Calu3 (cell line): ENCODE measurements around the gene C16orf89. TPM values are rescaled to one million over a fixed set of nuclear protein-coding genes. Genes with fewer than 3 reads are reported as not detected.

Experiments used
- BruUV-seq: library from RNA; stranded (reverse); fragments of 400-500 nt; replicated peaks from 2 replicates; lab custom pipeline; 2021; lab: Mats Ljungman, UMichigan
- CTCF ChIA-PET: fragments of 300-600 bp; sonication (Branson Sonifier 250); formaldehyde crosslinking; loops from one replicate; lab custom pipeline; 2022; ENCODE audit warnings: antibody characterized with exemption; lab: Charles Lee
- DNase-seq: peaks from one replicate; pipeline ENCODE4 v3.0.0; 2022
- H3K27ac Mint-ChIP-seq: one replicate; pipeline ENCODE4 v1.8.0; 2022; ENCODE audit warnings: mixed read lengths; ENCODE audit not compliant: unreplicated experiment
- H3K27me3 Mint-ChIP-seq: one replicate; pipeline ENCODE4 v1.8.0; 2022; ENCODE audit warnings: mixed read lengths; ENCODE audit not compliant: unreplicated experiment
- H3K36me3 Mint-ChIP-seq: one replicate; pipeline ENCODE4 v1.8.0; 2022; ENCODE audit warnings: mild to moderate bottlenecking, moderate library complexity, mixed read lengths; ENCODE audit not compliant: insufficient read depth, unreplicated experiment
- H3K4me1 Mint-ChIP-seq: one replicate; pipeline ENCODE4 v1.8.0; 2022; ENCODE audit warnings: mild to moderate bottlenecking, low read depth, mixed read lengths; ENCODE audit not compliant: unreplicated experiment
- H3K4me3 Mint-ChIP-seq: one replicate; pipeline ENCODE4 v1.8.0; 2022; ENCODE audit warnings: mild to moderate bottlenecking, low read depth, moderate library complexity, mixed read lengths; ENCODE audit not compliant: unreplicated experiment
- H3K9me3 Mint-ChIP-seq: one replicate; pipeline ENCODE4 v1.8.0; 2022; ENCODE audit warnings: low read depth, mixed read lengths; ENCODE audit not compliant: unreplicated experiment
- CTCF ChIP-seq: fragments of 200-600 bp; IDR thresholded peaks from one replicate; pipeline ENCODE4 v1.8.0; 2022; ENCODE audit warnings: antibody characterized with exemption; ENCODE audit not compliant: unreplicated experiment
- intact Hi-C: fragments of 100-400 bp; cut with micrococcal nuclease; formaldehyde crosslinking; loops from one replicate; pipeline ENCODE4 v1.10.0; 2022; ENCODE audit not compliant: unreplicated experiment
- total RNA-seq: library from RNA; stranded (reverse); gene quantifications from 2 replicates; pipeline ENCODE4 v1.2.3, GENCODE V29; 2022

The C16orf89 gene
- total RNA-seq, 1 experiment from 2014 or later: not detected

GRCh38 chr16:5007256-5007655 is 58.5 kb downstream of the C16orf89 start:
- no peak for TF ChIP-seq CTCF
- Mint-ChIP-seq H3K4me3 (no peak overlapping the region), H3K36me3 (no peaks in the 10 kb centered on the region), H3K9me3 (no peaks in the 10 kb centered on the region), H3K4me1 (no peaks in the 10 kb centered on the region), H3K27ac (no peak overlapping the region), H3K27me3 (peaks cover 65% of the 10 kb centered on the region)
- no TSS peak for BruUV-seq
- no peak for DNase-seq
- CTCF ChIA-PET: no interaction called here
- intact Hi-C loops: no loop called here

GRCh38 chr16:5006348-5007193 is 59.2 kb downstream of the C16orf89 start:
- H3K27ac Mint-ChIP-seq: no peak overlapping the region
- no TSS peak for BruUV-seq
- CTCF ChIA-PET: no interaction called here

GRCh38 chr16:5005916-5006315 is 59.8 kb downstream of the C16orf89 start:
- no peak overlapping the region for H3K4me3 Mint-ChIP-seq
- H3K4me1 Mint-ChIP-seq: no peaks in the 10 kb centered on the region
- CTCF ChIA-PET: no interaction called here
- no TSS peak for BruUV-seq
- peaks cover 59% of the 10 kb centered on the region for H3K27me3 Mint-ChIP-seq
- H3K36me3 Mint-ChIP-seq: no peaks in the 10 kb centered on the region
- intact Hi-C loops: no loop called here
- H3K27ac Mint-ChIP-seq: no peak overlapping the region
- no peak for DNase-seq
- no peaks in the 10 kb centered on the region for H3K9me3 Mint-ChIP-seq
- no peak for TF ChIP-seq CTCF

More at GRCh38 chr16:5006348-5007193, 59.2 kb downstream of the C16orf89 start:
- Mint-ChIP-seq H3K36me3 (no peaks in the 10 kb centered on the region), H3K4me1 (no peaks in the 10 kb centered on the region), H3K9me3 (no peaks in the 10 kb centered on the region), H3K27me3 (peaks cover 65% of the 10 kb centered on the region), H3K4me3 (no peak overlapping the region)
- intact Hi-C loops: no loop called here
- TF ChIP-seq CTCF: no peak
- no peak for DNase-seq

GRCh38 chr16:5004311-5004710 is 61.4 kb downstream of the C16orf89 start:
- Mint-ChIP-seq H3K4me3 (no peak overlapping the region), H3K27ac (no peak overlapping the region), H3K4me1 (no peaks in the 10 kb centered on the region), H3K27me3 (peaks cover 45% of the 10 kb centered on the region), H3K36me3 (no peaks in the 10 kb centered on the region), H3K9me3 (no peaks in the 10 kb centered on the region)
- TF ChIP-seq CTCF: no peak
- DNase-seq: no peak
- CTCF ChIA-PET: no interaction called here
- intact Hi-C loops: no loop called here
- no TSS peak for BruUV-seq
